Ascending aorta (tissue), 2 donors: ENCODE data around the gene REEP3. TPM values are rescaled to one million over a fixed set of nuclear protein-coding genes. Genes with fewer than 3 reads are reported as not detected.

Source experiments
- DNase-seq, 2 donors: peaks; one replicate each; pipeline ENCODE4 v3.0.0-alpha.2; 2019; ENCODE audit warnings: low spot score in 2 of 2
- H3K27ac ChIP-seq, 2 donors: fragments of 200-600 bp; sonication (generic); one replicate each; pipeline ENCODE4 v1.5.1; 2016 to 2017; ENCODE audit warnings: mild to moderate bottlenecking in 1 of 2
- H3K27me3 ChIP-seq: fragments of 200-600 bp; sonication (generic); one replicate; pipeline ENCODE4 v1.5.1; 2017
- H3K36me3 ChIP-seq, 2 donors: fragments of 200-600 bp; sonication (generic); one replicate each; pipeline ENCODE4 v1.5.1; 2016
- H3K4me1 ChIP-seq, 2 donors: fragments of 200-600 bp; sonication (generic); one replicate each; pipeline ENCODE4 v1.5.1; 2016 to 2017; ENCODE audit warnings: mild to moderate bottlenecking in 1 of 2
- H3K4me3 ChIP-seq, 2 donors: fragments of 200-600 bp; sonication (generic); one replicate each; pipeline ENCODE4 v1.5.1; 2016 to 2017; ENCODE audit warnings: mild to moderate bottlenecking in 1 of 2
- H3K9me3 ChIP-seq, 2 donors: fragments of 200-600 bp; sonication (generic); one replicate each; pipeline ENCODE4 v1.5.1; 2016
- intact Hi-C: fragments of 100-400 bp; cut with DNase I; formaldehyde crosslinking; loops from one replicate; pipeline ENCODE4 v1.15.1; 2023
- total RNA-seq: library from RNA; depleted of rRNA; stranded (reverse); fragments of >200 nt; gene quantifications from one replicate; pipeline ENCODE4 v1.1.0, GENCODE V29; 2016
- TF ChIP-seq, protein P1 (sequence below), 3 experiments: fragments of 200-600 bp in 2 of 3; fragments of 450-650 bp in 1 of 3; sonication (generic) in 2 of 3; IDR thresholded peaks; one replicate each; pipeline ENCODE4 v1.5.1; 2016 to 2019; ENCODE audit warnings: antibody characterized with exemption in 3 of 3, mild to moderate bottlenecking in 1 of 3, moderate library complexity in 1 of 3

REEP3 gene
- total RNA-seq, 1 donor from 2014 or later: 41.1 TPM

- no peaks in the 10 kb centered on the region for H3K4me1 ChIP-seq
- H3K4me3 ChIP-seq: no peak overlapping the region
- no peaks in the 10 kb centered on the region for H3K9me3 ChIP-seq
- intact Hi-C loops: no loop called here
- no peaks in the 10 kb centered on the region for H3K27me3 ChIP-seq
- H3K36me3 ChIP-seq: no peaks in the 10 kb centered on the region
- TF ChIP-seq, protein P1, sequence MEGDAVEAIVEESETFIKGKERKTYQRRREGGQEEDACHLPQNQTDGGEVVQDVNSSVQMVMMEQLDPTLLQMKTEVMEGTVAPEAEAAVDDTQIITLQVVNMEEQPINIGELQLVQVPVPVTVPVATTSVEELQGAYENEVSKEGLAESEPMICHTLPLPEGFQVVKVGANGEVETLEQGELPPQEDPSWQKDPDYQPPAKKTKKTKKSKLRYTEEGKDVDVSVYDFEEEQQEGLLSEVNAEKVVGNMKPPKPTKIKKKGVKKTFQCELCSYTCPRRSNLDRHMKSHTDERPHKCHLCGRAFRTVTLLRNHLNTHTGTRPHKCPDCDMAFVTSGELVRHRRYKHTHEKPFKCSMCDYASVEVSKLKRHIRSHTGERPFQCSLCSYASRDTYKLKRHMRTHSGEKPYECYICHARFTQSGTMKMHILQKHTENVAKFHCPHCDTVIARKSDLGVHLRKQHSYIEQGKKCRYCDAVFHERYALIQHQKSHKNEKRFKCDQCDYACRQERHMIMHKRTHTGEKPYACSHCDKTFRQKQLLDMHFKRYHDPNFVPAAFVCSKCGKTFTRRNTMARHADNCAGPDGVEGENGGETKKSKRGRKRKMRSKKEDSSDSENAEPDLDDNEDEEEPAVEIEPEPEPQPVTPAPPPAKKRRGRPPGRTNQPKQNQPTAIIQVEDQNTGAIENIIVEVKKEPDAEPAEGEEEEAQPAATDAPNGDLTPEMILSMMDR (IDR thresholded peaks at IDR 0.05): no peak
- H3K27ac ChIP-seq: no peak overlapping the region
- no peak for DNase-seq
Observed at GRCh38 chr10:63666836-63667383, 145.7 kb downstream of the REEP3 start.

GRCh38 chr10:63667596-63668480 lies 146.6 kb downstream of the REEP3 start:
- TF ChIP-seq, protein P1 (IDR thresholded peaks at IDR 0.05): no peak
- no peaks in the 10 kb centered on the region for H3K4me1 ChIP-seq
- H3K27ac ChIP-seq: no peak overlapping the region
- H3K36me3 ChIP-seq: no peaks in the 10 kb centered on the region
- H3K9me3 ChIP-seq: no peaks in the 10 kb centered on the region
- H3K4me3 ChIP-seq: no peak overlapping the region
- H3K27me3 ChIP-seq: no peaks in the 10 kb centered on the region
- DNase-seq: no peak
- intact Hi-C loops: no loop called here

DNA sequence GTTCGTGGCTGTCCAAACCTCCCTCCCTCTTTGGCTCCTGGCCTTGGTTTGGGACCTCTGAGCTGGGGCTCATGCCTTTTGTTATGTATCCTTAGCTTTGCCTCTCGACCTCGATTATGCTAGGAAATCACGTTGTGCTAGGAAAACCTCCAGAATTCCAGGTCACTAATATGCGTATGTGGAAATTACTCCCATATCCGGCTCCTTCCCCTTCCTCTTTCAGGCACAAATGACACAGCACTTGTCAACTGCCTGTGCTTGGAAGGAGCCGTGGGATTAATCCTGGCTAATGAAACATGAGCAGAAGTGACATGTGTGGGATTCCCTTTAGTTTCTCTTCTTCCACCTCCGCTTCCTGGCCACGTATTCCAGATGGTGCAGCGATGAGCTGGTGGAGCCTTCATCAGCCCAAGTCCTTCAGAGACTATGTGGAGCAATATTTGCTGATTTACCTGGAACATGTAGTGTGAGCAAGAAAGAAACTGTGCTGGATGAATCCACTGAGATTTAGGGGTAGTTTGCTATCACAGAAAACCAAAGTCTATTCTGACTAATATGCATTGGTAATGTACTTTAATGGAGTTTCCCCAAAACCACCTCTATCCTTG lies 149.2 kb downstream of the REEP3 start:
- TF ChIP-seq, protein P1 (IDR thresholded peaks at IDR 0.05): no peak
- H3K9me3 ChIP-seq: no peaks in the 10 kb centered on the region
- intact Hi-C loops: no loop called here
- no peak overlapping the region for H3K4me3 ChIP-seq
- no peaks in the 10 kb centered on the region for H3K4me1 ChIP-seq
- no peaks in the 10 kb centered on the region for H3K27me3 ChIP-seq
- no peak overlapping the region for H3K27ac ChIP-seq
- DNase-seq: no peak
- no peaks in the 10 kb centered on the region for H3K36me3 ChIP-seq

DNA sequence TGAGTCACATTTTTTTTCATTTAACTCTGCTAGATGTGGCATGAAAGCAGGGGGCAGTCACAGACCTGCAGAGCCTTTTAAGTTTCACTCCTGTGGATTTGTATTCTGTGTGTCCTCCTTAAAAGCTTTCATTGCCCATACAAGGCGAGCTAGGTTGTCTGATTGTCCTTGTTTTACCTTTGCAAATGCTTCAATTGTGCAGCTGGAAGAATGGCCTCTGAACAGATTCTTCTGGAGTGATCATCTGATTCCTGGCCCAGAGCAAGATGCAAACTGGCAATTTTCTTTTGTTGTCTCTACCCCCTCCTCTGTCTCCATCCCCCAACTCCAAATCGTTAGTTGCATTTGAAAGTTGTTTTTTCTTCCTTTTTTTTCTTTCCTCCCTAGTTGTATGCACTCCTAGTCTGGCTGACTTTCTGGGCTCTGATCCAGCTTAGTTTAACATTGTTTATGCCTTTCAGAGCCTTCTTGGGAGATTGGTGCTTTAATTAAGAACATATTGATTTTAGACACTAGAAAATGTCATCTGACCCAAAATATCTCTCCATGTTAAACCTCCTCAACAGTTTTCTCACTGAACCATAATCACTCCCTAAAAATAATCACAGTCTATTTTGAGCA lies 150.2 kb downstream of the REEP3 start:
- Histone ChIP-seq H3K4me1 (no peaks in the 10 kb centered on the region), H3K36me3 (no peaks in the 10 kb centered on the region), H3K27ac (no peak overlapping the region), H3K9me3 (no peaks in the 10 kb centered on the region), H3K27me3 (no peaks in the 10 kb centered on the region), H3K4me3 (no peak overlapping the region)
- no peak for DNase-seq
- TF ChIP-seq, protein P1 (IDR thresholded peaks at IDR 0.05): no peak
- intact Hi-C loops: no loop called here

GRCh38 chr10:63672491-63672890 lies 151.3 kb downstream of the REEP3 start:
- H3K9me3 ChIP-seq: no peaks in the 10 kb centered on the region
- H3K36me3 ChIP-seq: no peaks in the 10 kb centered on the region
- H3K4me3 ChIP-seq: no peak overlapping the region
- no peak for DNase-seq
- no peak overlapping the region for H3K27ac ChIP-seq
- intact Hi-C loops: no loop called here
- TF ChIP-seq, protein P1 (IDR thresholded peaks at IDR 0.05): no peak
- H3K27me3 ChIP-seq: no peaks in the 10 kb centered on the region
- no peaks in the 10 kb centered on the region for H3K4me1 ChIP-seq
